NCI-H187 treated with DMSO at 0.1 percent for 48 hours (cell line): ENCODE measurements around the gene ATF6.
"Not testable (repeated sequence)": the region's sequence is repeated elsewhere in the genome, so short reads cannot be mapped to it uniquely, and the experiment has no call there.

Experiments used
- DNase-seq: peaks from one replicate; lab custom pipeline; 2025; lab: John Stamatoyannopoulos, UW

ATF6 gene

GRCh38 chr1:161766102-161766981 is at the start of gene ATF6:
Gene ATF6, plus strand, starts transcription at chr1:161766320. Its CDS starts 41 bp downstream, at chr1:161766361.
- DNase-seq: peak; percentile 84

- no peak for DNase-seq
These were observed 47.4 kb upstream of the ATF6 start for GRCh38 chr1:161718559-161719324.

GRCh38 chr1:161719325-161719611 is 46.9 kb upstream of the ATF6 start:
- no peak for DNase-seq

GRCh38 chr1:161720422-161720821 is 45.7 kb upstream of the ATF6 start:
- no peak for DNase-seq

GRCh38 chr1:161720956-161721737 is 45.0 kb upstream of the ATF6 start, which contains the start of gene FCRLB:
Gene FCRLB, plus strand, starts transcription at chr1:161721544. Its CDS starts 1,129 bp downstream, at chr1:161722673.
- DNase-seq: no peak

GRCh38 chr1:161721738-161722343 is 44.3 kb upstream of the ATF6 start:
- no peak for DNase-seq

GRCh38 chr1:161722406-161722805 is 43.7 kb upstream of the ATF6 start:
- no peak for DNase-seq

GRCh38 chr1:161723459-161724141 is 42.5 kb upstream of the ATF6 start:
- DNase-seq: no peak

GRCh38 chr1:161725258-161725907 is 40.7 kb upstream of the ATF6 start:
- DNase-seq: not testable (repeated sequence)

- DNase-seq: no peak
These were observed 40.1 kb upstream of the ATF6 start for GRCh38 chr1:161725908-161726472.

- DNase-seq: no peak
These were observed 39.5 kb upstream of the ATF6 start for GRCh38 chr1:161726473-161727255.

- no peak for DNase-seq
These were observed 38.7 kb upstream of the ATF6 start for GRCh38 chr1:161727256-161727924.

- no peak for DNase-seq
These were observed 37.5 kb upstream of the ATF6 start for GRCh38 chr1:161728376-161729226.

- no peak for DNase-seq
These were observed 36.0 kb upstream of the ATF6 start for GRCh38 chr1:161730050-161730564.

- DNase-seq: no peak
These were observed 34.9 kb upstream of the ATF6 start for GRCh38 chr1:161731241-161731640.

GRCh38 chr1:161731981-161732718 is 34.0 kb upstream of the ATF6 start:
- no peak for DNase-seq

GRCh38 chr1:161733526-161733925 is 32.6 kb upstream of the ATF6 start:
- no peak for DNase-seq
